ENCODE measurements around the gene SEMA4G. TPM values are rescaled to one million over a fixed set of nuclear protein-coding genes. Genes with fewer than 3 reads are reported as not detected.

The SEMA4G gene
- total RNA-seq, 3 donors from 2014 or later, result 68.5 to 176 (median 91.9) TPM

DNA sequence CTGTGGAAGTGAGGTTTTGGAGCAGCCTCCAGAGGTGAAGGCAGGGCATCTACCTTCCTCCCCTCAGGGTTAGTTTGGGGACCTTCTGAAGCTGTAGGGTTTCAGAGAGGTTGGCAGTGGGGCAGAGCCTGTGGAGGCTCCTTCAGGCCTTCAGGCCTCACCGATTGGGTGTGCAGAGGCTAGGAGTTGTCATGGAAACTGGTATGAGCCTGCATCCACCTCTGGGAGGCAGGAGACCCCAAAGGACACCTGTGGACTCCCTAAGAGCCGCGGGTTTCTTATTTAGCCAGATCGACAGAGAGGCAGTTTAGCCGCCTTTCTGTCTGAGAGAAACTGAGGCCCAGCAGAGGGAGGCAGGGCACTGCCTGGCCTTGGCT lies 32.3 kb downstream of the SEMA4G start:
- peaks cover 12% of the 10 kb centered on the region for H3K4me1 ChIP-seq (ENCODE audit: low read depth)
- H3K9me3 ChIP-seq, result no peaks in the 10 kb centered on the region
- peaks cover 4% of the 10 kb centered on the region for H3K36me3 ChIP-seq (ENCODE audit: low read depth)
- ATAC-seq, result no peak
- no peak for DNase-seq
- TF ChIP-seq CTCF (IDR thresholded peaks at IDR 0.05), result no peak
- no peak overlapping the region for H3K4me3 ChIP-seq
- intact Hi-C loops (cut with DNase I, micrococcal nuclease), result no loop called here

GRCh38 chr10:101002456-101002855 lies 33.2 kb downstream of the SEMA4G start:
- Histone ChIP-seq H3K36me3 (ENCODE audit: low read depth) (peaks cover 4% of the 10 kb centered on the region), H3K4me3 (no peak overlapping the region), H3K4me1 (ENCODE audit: low read depth) (peaks cover 11% of the 10 kb centered on the region), H3K9me3 (no peaks in the 10 kb centered on the region)
- intact Hi-C loops (cut with DNase I, micrococcal nuclease), result no loop called here
- no peak for TF ChIP-seq CTCF (IDR thresholded peaks at IDR 0.05)
- no peak for ATAC-seq
- no peak for DNase-seq

DNA sequence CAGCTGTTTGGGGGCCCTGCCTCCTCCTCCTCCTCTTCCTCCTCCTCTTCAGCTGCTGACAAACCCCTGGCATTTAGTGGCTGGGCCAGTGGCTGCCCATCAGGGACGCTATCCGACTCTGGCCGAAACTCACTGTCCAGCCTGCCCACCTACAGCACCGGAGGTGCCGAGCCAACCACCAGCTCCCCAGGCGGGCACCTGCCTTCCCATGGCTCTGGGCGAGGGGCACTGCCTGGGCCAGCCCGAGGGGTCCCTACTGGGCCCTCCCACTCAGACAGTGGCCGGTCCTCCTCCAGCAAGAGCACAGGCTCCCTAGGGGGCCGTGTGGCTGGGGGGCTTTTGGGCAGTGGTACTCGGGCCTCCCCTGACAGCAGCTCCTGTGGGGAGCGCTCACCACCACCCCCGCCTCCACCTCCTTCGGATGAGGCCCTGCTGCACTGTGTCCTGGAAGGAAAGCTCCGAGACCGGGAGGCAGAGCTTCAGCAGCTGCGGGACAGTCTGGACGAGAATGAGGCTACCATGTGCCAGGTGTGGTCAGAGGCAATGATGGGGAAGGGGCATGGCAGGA lies 34.4 kb downstream of the SEMA4G start:
- H3K36me3 ChIP-seq (ENCODE audit: low read depth), result peaks cover 4% of the 10 kb centered on the region
- H3K4me1 ChIP-seq (ENCODE audit: low read depth), result peaks cover 11% of the 10 kb centered on the region
- no peaks in the 10 kb centered on the region for H3K9me3 ChIP-seq

DNA sequence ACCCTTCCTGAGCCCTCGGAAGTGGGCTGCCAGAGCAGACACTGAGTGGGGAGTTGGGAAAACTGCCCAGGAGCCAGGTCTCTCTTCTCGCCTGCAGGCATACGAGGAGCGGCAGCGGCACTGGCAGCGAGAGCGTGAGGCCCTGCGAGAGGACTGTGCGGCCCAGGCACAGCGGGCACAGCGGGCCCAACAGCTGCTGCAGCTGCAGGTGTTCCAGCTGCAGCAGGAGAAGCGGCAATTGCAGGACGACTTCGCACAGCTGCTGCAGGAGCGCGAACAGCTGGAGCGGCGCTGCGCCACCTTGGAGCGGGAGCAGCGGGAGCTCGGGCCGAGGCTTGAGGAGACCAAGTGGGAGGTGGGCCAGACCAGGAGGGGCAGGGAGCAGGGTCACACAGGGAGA lies 36.1 kb downstream of the SEMA4G start:
- no peaks in the 10 kb centered on the region for H3K9me3 ChIP-seq
- no peak for ATAC-seq
- TF ChIP-seq CTCF (IDR thresholded peaks at IDR 0.05), result no peak
- peaks cover 9% of the 10 kb centered on the region for H3K4me1 ChIP-seq (ENCODE audit: low read depth)
- DNase-seq, result no peak
- intact Hi-C loops (cut with DNase I, micrococcal nuclease), result no loop called here
- H3K4me3 ChIP-seq, result no peak overlapping the region
- H3K36me3 ChIP-seq (ENCODE audit: low read depth), result peaks cover 4% of the 10 kb centered on the region

More for the DNA sequence above, 34.4 kb downstream of the SEMA4G start:
- ATAC-seq (no peak), DNase-seq (no peak)
- TF ChIP-seq CTCF (IDR thresholded peaks at IDR 0.05), result no peak
- intact Hi-C loops (cut with DNase I, micrococcal nuclease), result no loop called here
- H3K4me3 ChIP-seq, result no peak overlapping the region

- peaks cover 4% of the 10 kb centered on the region for H3K36me3 ChIP-seq (ENCODE audit: low read depth)
- no peak for TF ChIP-seq CTCF (IDR thresholded peaks at IDR 0.05)
- ATAC-seq, result no peak
- DNase-seq, result no peak
- peaks cover 5% of the 10 kb centered on the region for H3K4me1 ChIP-seq (ENCODE audit: low read depth)
- H3K4me3 ChIP-seq, result no peak overlapping the region
- no peaks in the 10 kb centered on the region for H3K9me3 ChIP-seq
- intact Hi-C loops (cut with DNase I, micrococcal nuclease), result no loop called here
Measured at GRCh38 chr10:101005869-101006567, 36.7 kb downstream of the SEMA4G start.
